ENCODE results near the gene CHN1.

The CHN1 gene

GRCh38 chr2:174752403-174753037, 252.7 kb downstream of the CHN1 start:
- no peak for DNase-seq
- intact Hi-C loops (cut with DNase I), result no loop called here

- intact Hi-C loops (cut with DNase I), result no loop called here
- no peak for DNase-seq
Observed at GRCh38 chr2:174750923-174751441, 254.2 kb downstream of the CHN1 start.

- intact Hi-C loops (cut with DNase I), result no loop called here
Observed at GRCh38 chr2:174749793-174750192, 255.4 kb downstream of the CHN1 start.

GRCh38 chr2:174748948-174749347, 256.2 kb downstream of the CHN1 start:
- intact Hi-C loops (cut with DNase I), result no loop called here
- DNase-seq, result peak in 9 of 10 donors; percentile 43 to 94 (median 77)

More at GRCh38 chr2:174749793-174750192, 255.4 kb downstream of the CHN1 start:
- DNase-seq, result no peak
